ENCODE results near the gene CHMP4B. TPM values are rescaled to one million over a fixed set of nuclear protein-coding genes. Genes with fewer than 3 reads are reported as not detected.

Gene CHMP4B
- total RNA-seq, 1 experiment from 2014 or later, result 68.9 TPM

DNA sequence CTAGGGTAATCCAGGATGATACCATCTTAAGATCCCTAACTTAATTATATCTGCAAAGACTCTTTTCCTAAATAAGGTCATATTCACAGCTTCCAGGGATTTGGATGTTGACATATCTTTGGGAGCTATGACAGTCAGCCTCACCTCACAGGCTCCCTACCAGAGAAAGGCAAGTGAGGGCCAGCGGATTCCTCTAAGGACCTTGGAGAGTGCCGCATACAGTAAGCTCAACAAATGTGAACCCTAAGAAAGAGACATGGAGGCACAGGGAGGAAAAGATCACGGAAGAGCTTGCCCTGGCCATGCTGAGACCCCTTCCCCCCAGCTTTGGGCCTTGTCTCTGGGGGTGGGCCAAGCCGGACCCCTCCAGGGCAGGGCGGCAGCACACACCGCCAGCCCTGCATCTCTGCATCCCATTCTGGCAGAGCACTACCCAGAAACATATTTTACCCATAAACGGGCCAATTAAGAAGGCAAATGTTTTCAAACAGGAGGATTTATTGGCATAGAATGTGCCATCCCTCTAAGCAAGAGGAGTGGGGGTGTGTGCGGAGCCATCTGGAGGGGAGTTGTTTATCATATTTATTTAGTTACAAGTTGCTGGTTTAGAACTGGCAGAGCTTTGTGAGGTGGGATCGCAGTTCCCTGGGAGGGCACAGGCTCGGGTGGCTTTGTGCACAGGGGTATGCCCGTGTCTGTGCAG, 55.4 kb downstream of the CHMP4B start:
- H3K4me1 ChIP-seq (ENCODE audit: insufficient read depth, low read length, poor library complexity, severe bottlenecking), result peaks cover 6% of the 10 kb centered on the region
- H3K27me3 ChIP-seq (replicated peaks; ENCODE audit: insufficient read depth, low read depth, low read length, poor library complexity), result no peaks in the 10 kb centered on the region
- no peaks in the 10 kb centered on the region for H3K36me3 ChIP-seq (ENCODE audit: insufficient read depth, low read length, poor library complexity, severe bottlenecking)
- BruUV-seq (replicated peaks), result no TSS peak
- no peak for DNase-seq (ENCODE audit: low spot score)
- no peak overlapping the region for H3K4me3 ChIP-seq (ENCODE audit: low read depth, low read length, poor library complexity, severe bottlenecking)
- no peak overlapping the region for H3K27ac ChIP-seq (ENCODE audit: low read depth, low read length, poor library complexity, severe bottlenecking)
- TF ChIP-seq EZH2 (IDR thresholded peaks at IDR 0.05; ENCODE audit: borderline replicate concordance, low read depth, low read length, poor library complexity, severe bottlenecking), result no peak
- intact Hi-C loops (cut with micrococcal nuclease; ENCODE audit: unreplicated experiment), result no loop called here
- H3K9me3 ChIP-seq (ENCODE audit: low read depth, low read length, poor library complexity, severe bottlenecking), result no peaks in the 10 kb centered on the region
- POLR2A ChIA-PET (ENCODE audit: low non-redundant PET), result no interaction called here
- CTCF ChIA-PET, result no interaction called here

DNA sequence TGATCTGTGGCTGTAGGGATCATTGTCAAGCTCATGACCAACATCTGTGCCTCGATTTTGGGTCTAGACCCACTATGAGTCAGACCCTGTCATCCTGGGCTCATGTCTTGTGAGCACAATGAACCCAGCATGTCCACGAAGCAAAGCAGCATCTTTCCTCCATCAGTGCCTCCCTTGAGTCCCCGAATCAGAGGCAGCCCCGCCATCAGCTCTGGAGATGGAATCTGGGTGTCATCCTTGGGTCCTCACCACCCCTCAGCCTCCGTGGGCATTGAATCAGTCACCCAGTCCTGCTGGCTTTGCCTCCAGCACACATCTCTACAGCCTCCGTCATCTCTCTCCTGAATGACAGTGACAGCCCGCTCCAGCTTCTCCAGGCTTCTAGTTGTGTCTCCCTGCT, 56.9 kb downstream of the CHMP4B start:
- intact Hi-C loops (cut with micrococcal nuclease; ENCODE audit: unreplicated experiment), result no loop called here

DNA sequence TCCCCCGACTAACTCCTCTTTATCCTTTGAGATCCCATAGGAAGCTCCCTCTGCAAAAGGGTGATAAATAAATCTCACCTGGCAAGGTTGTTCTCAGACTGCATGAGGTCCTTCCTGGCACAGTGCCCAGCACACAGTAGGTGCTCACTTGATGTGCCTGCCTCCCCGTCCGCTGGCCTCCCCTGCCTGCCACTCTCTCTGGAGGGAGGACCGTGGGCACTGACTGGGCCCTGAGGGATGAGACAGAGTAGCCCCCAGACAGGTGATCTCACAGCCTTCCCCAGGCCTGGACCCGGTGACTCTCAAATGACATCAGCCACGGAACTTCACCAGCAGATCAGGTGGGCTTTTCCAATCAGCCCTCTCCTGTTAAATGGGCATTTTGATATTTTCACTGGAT, 57.4 kb downstream of the CHMP4B start:
- no peak for DNase-seq (ENCODE audit: low spot score)
- TF ChIP-seq, protein P1, sequence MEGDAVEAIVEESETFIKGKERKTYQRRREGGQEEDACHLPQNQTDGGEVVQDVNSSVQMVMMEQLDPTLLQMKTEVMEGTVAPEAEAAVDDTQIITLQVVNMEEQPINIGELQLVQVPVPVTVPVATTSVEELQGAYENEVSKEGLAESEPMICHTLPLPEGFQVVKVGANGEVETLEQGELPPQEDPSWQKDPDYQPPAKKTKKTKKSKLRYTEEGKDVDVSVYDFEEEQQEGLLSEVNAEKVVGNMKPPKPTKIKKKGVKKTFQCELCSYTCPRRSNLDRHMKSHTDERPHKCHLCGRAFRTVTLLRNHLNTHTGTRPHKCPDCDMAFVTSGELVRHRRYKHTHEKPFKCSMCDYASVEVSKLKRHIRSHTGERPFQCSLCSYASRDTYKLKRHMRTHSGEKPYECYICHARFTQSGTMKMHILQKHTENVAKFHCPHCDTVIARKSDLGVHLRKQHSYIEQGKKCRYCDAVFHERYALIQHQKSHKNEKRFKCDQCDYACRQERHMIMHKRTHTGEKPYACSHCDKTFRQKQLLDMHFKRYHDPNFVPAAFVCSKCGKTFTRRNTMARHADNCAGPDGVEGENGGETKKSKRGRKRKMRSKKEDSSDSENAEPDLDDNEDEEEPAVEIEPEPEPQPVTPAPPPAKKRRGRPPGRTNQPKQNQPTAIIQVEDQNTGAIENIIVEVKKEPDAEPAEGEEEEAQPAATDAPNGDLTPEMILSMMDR (conservative IDR thresholded peaks at IDR 0.05; ENCODE audit: low read depth, low read length), result no peak
- no peak for TF ChIP-seq EZH2 (IDR thresholded peaks at IDR 0.05; ENCODE audit: borderline replicate concordance, low read depth, low read length, poor library complexity, severe bottlenecking)
- intact Hi-C loops (cut with micrococcal nuclease; ENCODE audit: unreplicated experiment), result no loop called here
- Histone ChIP-seq H3K27me3 (replicated peaks; ENCODE audit: insufficient read depth, low read depth, low read length, poor library complexity) (no peaks in the 10 kb centered on the region), H3K4me3 (ENCODE audit: low read depth, low read length, poor library complexity, severe bottlenecking) (no peak overlapping the region), H3K4me1 (ENCODE audit: insufficient read depth, low read length, poor library complexity, severe bottlenecking) (no peaks in the 10 kb centered on the region), H3K9me3 (ENCODE audit: low read depth, low read length, poor library complexity, severe bottlenecking) (no peaks in the 10 kb centered on the region), H3K36me3 (ENCODE audit: insufficient read depth, low read length, poor library complexity, severe bottlenecking) (no peaks in the 10 kb centered on the region), H3K27ac (ENCODE audit: low read depth, low read length, poor library complexity, severe bottlenecking) (no peak overlapping the region)
- ChIA-PET CTCF (no interaction called here), POLR2A (ENCODE audit: low non-redundant PET) (no interaction called here)
- no TSS peak for BruUV-seq (replicated peaks)

More for the DNA sequence above, 56.9 kb downstream of the CHMP4B start:
- Histone ChIP-seq H3K27me3 (replicated peaks; ENCODE audit: insufficient read depth, low read depth, low read length, poor library complexity) (no peaks in the 10 kb centered on the region), H3K4me1 (ENCODE audit: insufficient read depth, low read length, poor library complexity, severe bottlenecking) (peaks cover under 1% of the 10 kb centered on the region), H3K27ac (ENCODE audit: low read depth, low read length, poor library complexity, severe bottlenecking) (no peak overlapping the region), H3K4me3 (ENCODE audit: low read depth, low read length, poor library complexity, severe bottlenecking) (no peak overlapping the region), H3K36me3 (ENCODE audit: insufficient read depth, low read length, poor library complexity, severe bottlenecking) (no peaks in the 10 kb centered on the region), H3K9me3 (ENCODE audit: low read depth, low read length, poor library complexity, severe bottlenecking) (no peaks in the 10 kb centered on the region)
- CTCF ChIA-PET, result no interaction called here
- no peak for TF ChIP-seq EZH2 (IDR thresholded peaks at IDR 0.05; ENCODE audit: borderline replicate concordance, low read depth, low read length, poor library complexity, severe bottlenecking)
- TF ChIP-seq, protein P1 (conservative IDR thresholded peaks at IDR 0.05; ENCODE audit: low read depth, low read length), result no peak
- no TSS peak for BruUV-seq (replicated peaks)
- POLR2A ChIA-PET (ENCODE audit: low non-redundant PET), result no interaction called here
- no peak for DNase-seq (ENCODE audit: low spot score)

DNA sequence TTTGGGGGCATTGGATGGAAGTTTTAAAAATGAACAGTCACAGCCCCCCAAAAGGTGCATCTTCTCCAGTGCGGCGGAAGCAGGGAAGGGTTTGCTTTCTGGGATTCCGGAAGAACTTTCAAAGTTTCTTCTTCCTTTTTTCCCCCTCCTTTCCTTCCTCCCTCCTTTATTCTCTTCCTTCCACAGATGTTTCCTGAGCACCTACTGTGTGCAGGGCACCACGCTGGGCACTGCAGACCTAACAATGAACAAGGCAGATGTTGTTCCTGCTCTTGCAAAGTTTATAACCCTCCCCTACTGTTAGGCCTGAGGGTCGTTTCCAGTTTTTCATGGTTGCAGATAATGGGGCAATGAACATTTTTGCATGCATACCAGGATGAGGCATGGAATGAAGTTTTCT, 58.1 kb downstream of the CHMP4B start:
- BruUV-seq (replicated peaks), result no TSS peak
- CTCF ChIA-PET, result no interaction called here
- no peak for TF ChIP-seq EZH2 (IDR thresholded peaks at IDR 0.05; ENCODE audit: borderline replicate concordance, low read depth, low read length, poor library complexity, severe bottlenecking)
- TF ChIP-seq, protein P1 (conservative IDR thresholded peaks at IDR 0.05; ENCODE audit: low read depth, low read length), result no peak
- DNase-seq (ENCODE audit: low spot score), result no peak
- Histone ChIP-seq H3K4me1 (ENCODE audit: insufficient read depth, low read length, poor library complexity, severe bottlenecking) (no peaks in the 10 kb centered on the region), H3K27me3 (replicated peaks; ENCODE audit: insufficient read depth, low read depth, low read length, poor library complexity) (no peaks in the 10 kb centered on the region), H3K9me3 (ENCODE audit: low read depth, low read length, poor library complexity, severe bottlenecking) (no peaks in the 10 kb centered on the region), H3K4me3 (ENCODE audit: low read depth, low read length, poor library complexity, severe bottlenecking) (no peak overlapping the region), H3K27ac (ENCODE audit: low read depth, low read length, poor library complexity, severe bottlenecking) (no peak overlapping the region), H3K36me3 (ENCODE audit: insufficient read depth, low read length, poor library complexity, severe bottlenecking) (no peaks in the 10 kb centered on the region)
- POLR2A ChIA-PET (ENCODE audit: low non-redundant PET), result no interaction called here
- intact Hi-C loops (cut with micrococcal nuclease; ENCODE audit: unreplicated experiment), result no loop called here
